Stimulated activated CD8-positive, alpha-beta memory T cell treated with anti-CD3 and anti-CD28 coated beads, Interleukin-2, amount 100 ng/mL, for 1 hour (primary cell): ENCODE results near the gene LRRN3.
A peak's percentile ranks its signal among the peaks of the same experiment; 100 is the strongest.

Experiments used
- DNase-seq, 2 donors: peaks; one replicate each; pipeline ENCODE4 v3.0.0-alpha.2; 2020; ENCODE audit warnings: low read depth in 2 of 2

LRRN3 gene

GRCh38 chr7:111105269-111105668 lies 14.3 kb downstream of the LRRN3 start:
- DNase-seq: no peak

- no peak for DNase-seq
Observed at GRCh38 chr7:111107579-111107978, 16.7 kb downstream of the LRRN3 start.

- DNase-seq: no peak
Observed at GRCh38 chr7:111108000-111108399, 17.1 kb downstream of the LRRN3 start.

DNA sequence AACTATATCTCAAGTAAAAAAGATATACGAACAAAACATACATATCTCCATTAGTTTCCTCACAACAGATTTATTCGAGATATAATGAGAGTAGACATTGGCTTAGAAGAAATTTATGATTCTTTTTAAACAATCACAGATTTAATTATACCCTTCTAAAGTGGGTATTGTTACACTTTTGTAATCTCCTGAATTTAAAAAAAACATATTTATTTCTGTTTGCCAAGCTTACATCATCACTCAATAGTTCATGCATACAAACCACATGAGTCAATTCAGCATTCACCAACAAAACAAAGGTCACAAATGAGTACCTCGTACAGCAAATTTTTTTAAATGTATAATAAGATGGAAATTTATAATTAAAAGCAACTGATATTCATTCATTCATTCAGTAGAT lies 17.6 kb downstream of the LRRN3 start:
- no peak for DNase-seq

GRCh38 chr7:111112439-111112838 lies 21.5 kb downstream of the LRRN3 start:
- no peak for DNase-seq

- no peak for DNase-seq
Observed at GRCh38 chr7:111113263-111114017, 22.5 kb downstream of the LRRN3 start.

- DNase-seq: no peak
Observed at GRCh38 chr7:111115966-111116365, 25.0 kb downstream of the LRRN3 start.

DNA sequence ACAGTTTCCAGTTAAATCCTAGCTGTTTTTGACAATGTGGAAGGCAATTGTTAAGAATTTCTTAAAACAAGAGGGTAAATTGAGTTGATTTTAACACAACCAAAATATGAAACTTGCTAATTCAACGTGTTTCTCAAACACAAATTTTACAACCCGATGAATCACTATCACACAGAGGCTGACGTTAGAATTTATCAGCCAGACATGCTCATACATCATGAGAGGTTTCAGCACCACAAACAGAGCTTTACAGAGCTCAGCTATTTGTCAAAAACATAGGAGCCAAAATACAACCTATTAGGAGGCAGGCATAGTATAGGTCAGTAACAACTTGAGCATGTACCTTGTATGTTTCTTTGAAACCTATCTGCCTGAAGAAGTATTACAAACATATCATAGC lies 36.1 kb downstream of the LRRN3 start:
- no peak for DNase-seq

DNA sequence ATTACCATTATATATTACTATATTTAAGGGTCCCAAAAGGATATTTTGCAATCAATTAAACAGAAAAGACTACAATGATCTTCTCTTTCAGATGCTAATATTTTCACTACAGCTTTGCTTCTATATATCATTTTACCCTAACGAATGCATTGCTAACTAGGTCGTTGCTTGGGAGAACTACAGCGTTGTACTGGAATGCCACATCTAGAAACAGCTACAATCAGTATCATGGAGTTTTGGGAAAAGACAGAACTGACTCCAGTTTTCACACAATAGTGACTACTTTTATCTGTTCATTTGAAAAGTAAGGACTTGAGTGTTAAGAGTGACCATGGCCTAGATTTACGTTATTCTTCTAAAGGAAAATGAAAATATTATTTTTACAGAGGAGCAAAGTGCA lies 38.5 kb downstream of the LRRN3 start:
- no peak for DNase-seq

DNA sequence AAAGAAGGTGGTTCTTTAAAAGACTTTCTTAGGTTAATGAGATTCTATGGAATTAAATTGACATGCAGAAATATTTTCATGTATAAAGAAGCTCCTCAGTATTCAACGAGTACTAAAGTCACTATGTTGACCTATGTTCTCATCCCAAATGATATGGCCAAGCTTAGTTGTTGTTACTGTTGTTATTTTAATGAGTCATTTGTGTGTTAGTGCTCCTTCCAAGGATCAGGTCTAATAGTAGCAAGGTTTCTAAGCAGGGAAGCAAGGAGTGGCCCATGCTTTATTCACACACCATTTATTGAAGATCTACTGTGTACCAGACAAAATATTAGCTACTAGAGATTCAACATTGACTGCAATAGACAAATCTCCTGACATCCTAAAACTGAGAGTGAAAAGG lies 41.9 kb downstream of the LRRN3 start:
- no peak for DNase-seq

DNA sequence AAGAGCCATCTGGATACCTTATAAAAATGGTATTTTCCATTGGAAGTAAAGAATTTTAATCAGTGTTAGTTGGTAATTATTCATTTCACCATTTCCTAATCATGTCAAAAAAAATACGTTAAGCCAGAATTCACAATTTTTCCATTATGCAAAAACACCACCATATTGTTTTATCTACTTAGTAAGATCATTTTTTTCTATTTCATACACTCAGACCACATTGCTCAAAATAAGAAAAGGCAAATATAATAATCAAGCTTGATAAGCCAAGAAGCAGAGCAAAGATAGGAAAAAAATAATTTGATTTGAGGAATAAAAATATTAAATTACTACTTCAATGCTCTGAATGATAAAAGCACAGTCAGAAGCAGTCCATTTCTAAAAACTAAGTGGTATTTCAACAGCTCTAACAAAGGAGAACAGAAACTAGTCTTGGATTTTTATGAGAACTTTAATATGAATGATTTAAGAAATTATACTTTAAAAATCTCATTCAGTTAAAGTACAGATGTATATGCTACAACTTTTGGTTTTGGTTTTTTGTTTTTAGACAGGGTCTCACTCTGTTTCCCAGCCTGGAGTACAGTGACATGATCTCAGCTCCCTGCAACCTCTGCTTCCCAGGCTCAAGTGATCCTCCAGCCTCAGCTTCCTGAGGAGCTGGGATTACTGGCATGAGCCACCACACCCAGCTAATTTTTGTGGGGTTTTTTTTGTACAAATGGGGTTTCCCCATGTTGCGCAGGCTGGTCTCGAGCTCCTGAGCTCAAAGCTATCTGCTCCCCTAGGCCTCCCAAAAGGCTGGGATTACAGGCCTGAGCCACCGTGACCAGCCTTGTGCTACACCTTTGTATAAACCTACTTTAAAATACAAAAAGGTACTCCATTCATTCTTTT lies 46.6 kb downstream of the LRRN3 start:
- no peak for DNase-seq

- peak in 1 of 2 donors; percentile 9 for DNase-seq
Observed at GRCh38 chr7:111138193-111138569, 47.3 kb downstream of the LRRN3 start.

DNA sequence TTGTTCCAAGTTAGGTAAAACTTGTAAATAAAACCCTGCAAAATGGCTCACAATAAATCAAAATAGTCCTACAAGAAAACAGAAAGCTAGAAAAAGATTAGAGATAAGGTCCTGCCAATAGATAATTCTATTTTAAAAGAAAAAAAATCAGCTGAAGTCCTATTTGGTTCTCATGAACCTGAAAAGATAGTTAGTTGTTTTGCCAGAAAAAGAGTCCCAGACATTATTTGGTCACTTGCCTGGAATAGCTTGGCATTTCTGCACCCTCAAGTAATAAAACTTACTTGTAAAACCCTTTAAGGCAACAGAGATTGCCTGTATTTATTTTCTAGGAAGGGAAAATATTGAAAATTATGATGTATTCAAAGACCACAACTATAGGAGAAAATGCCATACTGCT lies 47.7 kb downstream of the LRRN3 start:
- DNase-seq: no peak

- DNase-seq: no peak
Observed at GRCh38 chr7:111140091-111140865, 49.4 kb downstream of the LRRN3 start.

DNA sequence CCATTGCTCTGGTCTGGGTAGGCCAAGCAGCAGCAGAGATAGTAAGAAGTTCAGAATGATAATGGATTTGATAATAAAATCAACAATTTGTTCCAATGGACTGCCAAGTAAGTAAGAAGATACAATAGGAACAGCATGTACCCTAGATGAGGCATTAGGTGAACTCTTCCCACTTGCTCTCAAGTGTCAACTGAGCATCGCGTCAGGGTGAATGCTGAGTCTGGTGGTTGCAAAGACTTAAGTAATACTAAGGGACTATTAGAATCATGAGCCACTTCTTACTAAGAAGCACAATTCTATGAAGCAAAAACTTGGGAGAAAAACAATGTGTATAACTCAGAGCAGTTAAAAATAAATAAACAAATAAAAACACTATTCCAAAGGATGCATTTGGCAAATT lies 54.5 kb downstream of the LRRN3 start:
- DNase-seq: no peak

GRCh38 chr7:111146136-111146535 lies 55.2 kb downstream of the LRRN3 start:
- DNase-seq: no peak

DNA sequence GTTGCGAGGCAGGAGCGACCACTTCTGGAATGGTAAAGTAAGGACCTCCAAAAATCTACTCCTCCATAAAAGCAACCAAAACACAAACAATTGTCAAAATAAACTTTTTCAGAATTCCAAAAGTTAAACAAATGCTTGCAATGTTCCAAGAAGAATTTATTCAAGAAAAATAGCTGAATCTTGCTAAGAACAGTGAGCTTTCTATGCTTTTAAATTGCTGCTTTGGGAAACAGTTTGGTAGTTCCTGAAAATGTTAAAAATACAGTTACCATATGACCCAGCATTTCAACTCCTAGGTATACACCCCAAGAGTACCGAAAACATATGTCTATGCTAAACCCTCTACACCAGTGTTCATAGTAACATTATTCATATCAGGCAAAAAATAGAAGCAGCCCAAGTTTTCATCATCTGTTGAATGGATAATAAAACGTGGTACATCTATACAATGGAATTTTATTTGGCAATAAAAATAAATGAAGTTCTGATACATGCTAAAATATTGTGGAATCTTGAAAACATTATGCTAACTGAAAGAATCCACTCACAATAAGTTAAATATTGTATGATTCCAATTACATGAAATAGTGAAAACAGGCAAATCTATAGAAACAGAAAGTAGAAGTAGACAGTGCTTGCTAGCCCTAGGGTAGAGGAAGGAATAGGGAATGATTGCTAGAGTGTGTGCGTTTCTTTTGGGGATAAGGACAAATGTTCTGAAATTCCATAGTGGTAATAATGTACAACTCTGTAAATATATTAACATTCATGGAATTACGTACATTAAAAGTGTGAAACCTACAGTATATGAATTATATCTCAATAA lies 57.0 kb downstream of the LRRN3 start:
- no peak for DNase-seq

GRCh38 chr7:111150709-111151108 lies 59.8 kb downstream of the LRRN3 start:
- DNase-seq: no peak

GRCh38 chr7:111159426-111159825 lies 68.5 kb downstream of the LRRN3 start:
- DNase-seq: no peak

DNA sequence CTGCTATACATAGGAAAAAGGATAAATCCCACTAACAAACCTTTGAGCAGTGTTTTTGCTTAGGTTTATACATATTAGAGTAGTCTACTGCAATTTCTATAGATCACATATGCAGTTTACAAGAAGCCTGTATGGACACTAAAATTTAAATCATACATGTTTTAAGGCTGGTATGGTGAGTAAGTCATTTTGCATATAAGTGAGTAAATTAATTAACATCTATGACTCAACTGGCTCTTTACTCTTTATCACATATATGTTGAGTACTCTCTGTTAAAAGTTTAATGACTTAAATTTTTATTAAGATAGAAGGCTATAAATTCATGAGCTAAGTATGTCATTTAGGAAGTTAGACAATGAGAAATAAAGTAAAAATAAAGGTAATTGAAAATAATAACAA lies 69.4 kb downstream of the LRRN3 start:
- no peak for DNase-seq

DNA sequence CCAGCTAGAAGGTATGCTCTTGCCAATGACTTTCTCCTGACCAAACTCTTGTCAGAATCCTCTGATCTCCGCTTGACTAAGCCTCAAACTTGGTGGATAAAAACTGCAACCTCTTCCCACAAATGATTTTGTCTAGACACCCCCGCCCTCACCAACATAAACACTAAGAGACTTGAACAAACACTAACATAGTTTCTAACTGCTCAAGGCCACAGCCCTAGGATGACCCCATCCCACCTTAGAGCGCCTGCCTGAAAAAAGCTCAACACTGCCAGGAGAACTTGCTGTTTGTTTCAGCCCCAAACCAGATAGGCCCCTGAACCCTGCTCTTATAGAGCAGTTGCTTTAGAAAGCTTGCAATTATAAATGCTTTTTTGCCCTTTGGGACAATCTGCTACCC lies 71.8 kb downstream of the LRRN3 start:
- DNase-seq: no peak

GRCh38 chr7:111164442-111164841 lies 73.5 kb downstream of the LRRN3 start:
- DNase-seq: no peak
